DMS53 treated with DMSO at 0.1 percent for 48 hours (cell line): ENCODE results near the gene CCDC106.

Source experiments
- DNase-seq: peaks from one replicate; lab custom pipeline; 2025; ENCODE audit not compliant: unreplicated experiment; lab: John Stamatoyannopoulos, UW

The CCDC106 gene

GRCh38 chr19:55667006-55667381 lies 19.0 kb downstream of the CCDC106 start:
- no peak for DNase-seq

- DNase-seq, result no peak
Observed at GRCh38 chr19:55667511-55667910, 19.5 kb downstream of the CCDC106 start.

- DNase-seq, result no peak
Observed at GRCh38 chr19:55667958-55668357, 19.9 kb downstream of the CCDC106 start.

GRCh38 chr19:55668603-55669348 lies 20.8 kb downstream of the CCDC106 start:
- no peak for DNase-seq

- DNase-seq, result no peak
Observed at GRCh38 chr19:55669418-55670279, 21.6 kb downstream of the CCDC106 start.

- no peak for DNase-seq
Observed at GRCh38 chr19:55670280-55671053, 22.5 kb downstream of the CCDC106 start.

- no peak for DNase-seq
Observed at GRCh38 chr19:55671054-55671378, 23.0 kb downstream of the CCDC106 start.

- DNase-seq, result no peak
Observed at GRCh38 chr19:55672418-55672817, 24.4 kb downstream of the CCDC106 start.

- DNase-seq, result no peak
Observed at GRCh38 chr19:55673465-55673864, 25.5 kb downstream of the CCDC106 start.

- no peak for DNase-seq
Observed at GRCh38 chr19:55673889-55674288, 25.9 kb downstream of the CCDC106 start.

GRCh38 chr19:55674459-55674840 lies 26.4 kb downstream of the CCDC106 start:
- DNase-seq, result no peak

GRCh38 chr19:55674841-55675660 lies 27.0 kb downstream of the CCDC106 start, which contains the start of gene EPN1:
Gene EPN1 (plus strand): TSS chr19:55675226. CDS start chr19:55678628, 3,402 bp downstream.
- peak; percentile 90 for DNase-seq

- DNase-seq, result no peak
Observed at GRCh38 chr19:55675661-55676354, 27.8 kb downstream of the CCDC106 start.

- no peak for DNase-seq
Observed at GRCh38 chr19:55676383-55676782, 28.4 kb downstream of the CCDC106 start.

GRCh38 chr19:55676889-55677505 lies 29.0 kb downstream of the CCDC106 start:
- no peak for DNase-seq

GRCh38 chr19:55677572-55678028 lies 29.6 kb downstream of the CCDC106 start:
- no peak for DNase-seq

GRCh38 chr19:55678121-55678671 lies 30.2 kb downstream of the CCDC106 start:
- no peak for DNase-seq

GRCh38 chr19:55679343-55680257 lies 31.6 kb downstream of the CCDC106 start:
- no peak for DNase-seq
